ENCODE data around the gene FAM110A.

- TF ChIP-seq CTCF (conservative IDR thresholded peaks at IDR 0.05; ENCODE audit: low read length) (no peak), EZH2phosphoT487 (IDR thresholded peaks at IDR 0.05; ENCODE audit: borderline replicate concordance, low read depth, low read length) (no peak)
These were observed 4.0 kb upstream of the FAM110A start for GRCh38 chr20:829551-829950.
